ENCODE measurements around the gene VIT.
"Not testable (repeated sequence)": the region's sequence is repeated elsewhere in the genome, so short reads cannot be mapped to it uniquely, and the experiment has no call there.

VIT gene

GRCh38 chr2:36811071-36811470 is 114.6 kb downstream of the VIT start:
- no peak for DNase-seq

GRCh38 chr2:36812196-36812595 is 115.7 kb downstream of the VIT start:
- no peak for DNase-seq

GRCh38 chr2:36818542-36818941 is 122.0 kb downstream of the VIT start:
- DNase-seq, result no peak

GRCh38 chr2:36819095-36819711 is 122.7 kb downstream of the VIT start:
- DNase-seq, result no peak

GRCh38 chr2:36820942-36821605 is 124.6 kb downstream of the VIT start:
- no peak for DNase-seq

GRCh38 chr2:36823862-36824261 is 127.4 kb downstream of the VIT start:
- no peak for DNase-seq

GRCh38 chr2:36824273-36824672 is 127.8 kb downstream of the VIT start:
- DNase-seq, result no peak

- not testable (repeated sequence) for DNase-seq
Observed at GRCh38 chr2:36824683-36825082, 128.2 kb downstream of the VIT start.

- DNase-seq, result no peak
Observed at GRCh38 chr2:36831185-36831584, 134.7 kb downstream of the VIT start.

- DNase-seq, result no peak
Observed at GRCh38 chr2:36834203-36834602, 137.7 kb downstream of the VIT start.

- no peak for DNase-seq
Observed at GRCh38 chr2:36834731-36835524, 138.4 kb downstream of the VIT start.

- no peak for DNase-seq
Observed at GRCh38 chr2:36839976-36840617, 143.6 kb downstream of the VIT start.

- no peak for DNase-seq
Observed at GRCh38 chr2:36843838-36844237, 147.3 kb downstream of the VIT start.

- DNase-seq, result no peak
Observed at GRCh38 chr2:36849265-36849664, 152.8 kb downstream of the VIT start.

- DNase-seq, result no peak
Observed at GRCh38 chr2:36854241-36854640, 157.7 kb downstream of the VIT start.

GRCh38 chr2:36855429-36855828 is 158.9 kb downstream of the VIT start:
- DNase-seq, result no peak

- no peak for DNase-seq
Observed at GRCh38 chr2:36857713-36858112, 161.2 kb downstream of the VIT start.

- no peak for DNase-seq
Observed at GRCh38 chr2:36858551-36859365, 162.3 kb downstream of the VIT start.

GRCh38 chr2:36859366-36859792 is 162.9 kb downstream of the VIT start:
- DNase-seq, result no peak

- no peak for DNase-seq
Observed at GRCh38 chr2:36861896-36862295, 165.4 kb downstream of the VIT start.
